Thoracic aorta (tissue), 2 donors: ENCODE results near the gene LIPM. TPM values are rescaled to one million over a fixed set of nuclear protein-coding genes. Genes with fewer than 3 reads are reported as not detected.

ENCODE experiments used
- ATAC-seq: fragments of 150-250 bp; one replicate; pipeline ENCODE4 v1.8.0; 2017; ENCODE audit warnings: low read depth; ENCODE audit not compliant: insufficient number of reproducible peaks, low FRiP score
- DNase-seq: peaks from one replicate; pipeline ENCODE4 v3.0.0-alpha.2; 2020; ENCODE audit warnings: low spot score
- H3K27ac ChIP-seq, 2 donors: fragments of 200-600 bp; sonication (generic); 1 replicate in 1 of 2; 2 replicates in 1 of 2; pipeline ENCODE4 v1.5.1; 2016; ENCODE audit warnings: mild to moderate bottlenecking in 2 of 2, moderate library complexity in 2 of 2
- H3K27me3 ChIP-seq: fragments of 200-600 bp; sonication (generic); replicated peaks from 2 replicates; pipeline ENCODE4 v1.6.0; 2016; ENCODE audit warnings: mild to moderate bottlenecking; ENCODE audit not compliant: insufficient read depth
- H3K36me3 ChIP-seq: fragments of 200-600 bp; sonication (generic); one replicate; pipeline ENCODE4 v1.5.1; 2016
- H3K4me1 ChIP-seq, 2 donors: fragments of 200-600 bp; sonication (generic); 1 replicate in 1 of 2; 2 replicates in 1 of 2; pipeline versions ENCODE4 v1.5.1 to v1.6.0; 2016; ENCODE audit warnings: low read depth in 2 of 2, mild to moderate bottlenecking in 1 of 2; ENCODE audit not compliant: control insufficient read depth in 1 of 2
- H3K4me3 ChIP-seq: fragments of 200-600 bp; sonication (generic); 2 replicates; pipeline ENCODE4 v1.5.1; 2016; ENCODE audit warnings: mild to moderate bottlenecking
- H3K9me3 ChIP-seq: fragments of 200-600 bp; sonication (generic); 2 replicates; pipeline ENCODE4 v1.5.1; 2016
- CTCF ChIP-seq: fragments of 200-600 bp; sonication (generic); IDR thresholded peaks from one replicate; pipeline ENCODE4 v1.5.1; 2019; ENCODE audit warnings: antibody characterized with exemption
- total RNA-seq, 2 donors: library from RNA; depleted of rRNA; stranded (reverse); fragments of >200 nt; gene quantifications; one replicate each; pipeline versions ENCODE4 v1.1.0 to v1.2.3, GENCODE V29; 2016

LIPM gene
- total RNA-seq, 2 donors from 2014 or later, result not detected

GRCh38 chr10:88788924-88789323 is 13.6 kb upstream of the LIPM start:
- TF ChIP-seq CTCF, result no peak

GRCh38 chr10:88791924-88792323 is 10.6 kb upstream of the LIPM start:
- no peaks in the 10 kb centered on the region for H3K9me3 ChIP-seq
- no peak overlapping the region for H3K4me3 ChIP-seq
- ATAC-seq, result no peak
- H3K4me1 ChIP-seq, result no peaks in the 10 kb centered on the region
- H3K36me3 ChIP-seq, result no peaks in the 10 kb centered on the region
- no peak overlapping the region for H3K27ac ChIP-seq
- no peaks in the 10 kb centered on the region for H3K27me3 ChIP-seq
- no peak for TF ChIP-seq CTCF
- no peak for DNase-seq

More at GRCh38 chr10:88788924-88789323, 13.6 kb upstream of the LIPM start:
- ATAC-seq, result no peak
- H3K4me1 ChIP-seq, result no peaks in the 10 kb centered on the region
- no peaks in the 10 kb centered on the region for H3K9me3 ChIP-seq
- H3K4me3 ChIP-seq, result no peak overlapping the region
- no peaks in the 10 kb centered on the region for H3K36me3 ChIP-seq
- H3K27ac ChIP-seq, result no peak overlapping the region
- H3K27me3 ChIP-seq, result no peaks in the 10 kb centered on the region
- DNase-seq, result no peak

GRCh38 chr10:88792661-88793060 is 9.9 kb upstream of the LIPM start:
- no peak for DNase-seq

GRCh38 chr10:88793712-88794299 is 8.7 kb upstream of the LIPM start:
- ATAC-seq (no peak), DNase-seq (no peak)
- no peak for TF ChIP-seq CTCF
- H3K9me3 ChIP-seq, result no peaks in the 10 kb centered on the region
- H3K27ac ChIP-seq, result no peak overlapping the region
- H3K4me1 ChIP-seq, result no peaks in the 10 kb centered on the region
- no peaks in the 10 kb centered on the region for H3K27me3 ChIP-seq
- no peak overlapping the region for H3K4me3 ChIP-seq
- no peaks in the 10 kb centered on the region for H3K36me3 ChIP-seq

More at GRCh38 chr10:88792661-88793060, 9.9 kb upstream of the LIPM start:
- no peak overlapping the region for H3K27ac ChIP-seq
- no peak for ATAC-seq
- H3K27me3 ChIP-seq, result no peaks in the 10 kb centered on the region
- H3K9me3 ChIP-seq, result no peaks in the 10 kb centered on the region
- H3K4me1 ChIP-seq, result no peaks in the 10 kb centered on the region
- no peak overlapping the region for H3K4me3 ChIP-seq
- H3K36me3 ChIP-seq, result no peaks in the 10 kb centered on the region
- TF ChIP-seq CTCF, result no peak

- Histone ChIP-seq H3K36me3 (no peaks in the 10 kb centered on the region), H3K27me3 (no peaks in the 10 kb centered on the region), H3K4me3 (no peak overlapping the region), H3K4me1 (no peaks in the 10 kb centered on the region), H3K27ac (no peak overlapping the region), H3K9me3 (no peaks in the 10 kb centered on the region)
- no peak for TF ChIP-seq CTCF
- no peak for DNase-seq
- no peak for ATAC-seq
These were observed 7.8 kb upstream of the LIPM start for GRCh38 chr10:88794731-88795130.
